Measurements from ENCODE around the gene PDCL3. TPM values are rescaled to one million over a fixed set of nuclear protein-coding genes. Genes with fewer than 3 reads are reported as not detected.

The PDCL3 gene
- total and polyA plus RNA-seq, 9 donors = 9.8 to 34.5 (median 19.1) TPM

DNA sequence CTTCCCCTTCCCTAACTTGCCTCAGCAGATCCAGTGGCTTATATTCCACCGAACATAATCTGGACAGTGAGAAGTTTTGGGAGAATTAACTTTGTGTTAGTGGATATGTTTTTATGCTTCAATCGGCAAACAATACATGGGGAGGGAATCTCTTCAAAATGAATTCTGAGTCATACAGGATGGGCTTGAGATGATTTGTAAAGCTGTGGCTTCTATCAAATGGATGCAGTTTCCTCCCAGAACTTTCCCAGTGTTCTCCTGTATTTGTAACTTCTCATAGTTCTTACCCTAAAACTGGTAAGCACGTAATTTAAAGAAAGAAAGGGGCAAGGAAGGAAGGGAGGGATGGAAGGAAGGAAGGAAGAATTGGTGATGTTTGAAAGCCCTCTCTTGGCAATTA lies 36.8 kb downstream of the PDCL3 start:
- Histone ChIP-seq H3K9me3 (no peaks in the 10 kb centered on the region), H3K36me3 (no peaks in the 10 kb centered on the region), H3K4me3 (no peak overlapping the region), H3K27me3 (no peaks in the 10 kb centered on the region), H3K27ac (no peak overlapping the region), H3K4me1 (ENCODE audit: insufficient read depth) (no peaks in the 10 kb centered on the region)
- TF ChIP-seq EP300 (IDR thresholded peaks at IDR 0.05) = no peak
- no peak for TF ChIP-seq POLR2A (IDR thresholded peaks at IDR 0.05)
- TF ChIP-seq, protein P1, sequence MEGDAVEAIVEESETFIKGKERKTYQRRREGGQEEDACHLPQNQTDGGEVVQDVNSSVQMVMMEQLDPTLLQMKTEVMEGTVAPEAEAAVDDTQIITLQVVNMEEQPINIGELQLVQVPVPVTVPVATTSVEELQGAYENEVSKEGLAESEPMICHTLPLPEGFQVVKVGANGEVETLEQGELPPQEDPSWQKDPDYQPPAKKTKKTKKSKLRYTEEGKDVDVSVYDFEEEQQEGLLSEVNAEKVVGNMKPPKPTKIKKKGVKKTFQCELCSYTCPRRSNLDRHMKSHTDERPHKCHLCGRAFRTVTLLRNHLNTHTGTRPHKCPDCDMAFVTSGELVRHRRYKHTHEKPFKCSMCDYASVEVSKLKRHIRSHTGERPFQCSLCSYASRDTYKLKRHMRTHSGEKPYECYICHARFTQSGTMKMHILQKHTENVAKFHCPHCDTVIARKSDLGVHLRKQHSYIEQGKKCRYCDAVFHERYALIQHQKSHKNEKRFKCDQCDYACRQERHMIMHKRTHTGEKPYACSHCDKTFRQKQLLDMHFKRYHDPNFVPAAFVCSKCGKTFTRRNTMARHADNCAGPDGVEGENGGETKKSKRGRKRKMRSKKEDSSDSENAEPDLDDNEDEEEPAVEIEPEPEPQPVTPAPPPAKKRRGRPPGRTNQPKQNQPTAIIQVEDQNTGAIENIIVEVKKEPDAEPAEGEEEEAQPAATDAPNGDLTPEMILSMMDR (IDR thresholded peaks at IDR 0.05) = no peak
- DNase-seq = no peak
- intact Hi-C loops (cut with DNase I) = no loop called here
- WGBS, 3 donors = 82 to 86% (median 86%) methylated on average over 3 of the region's 3 CpGs

DNA sequence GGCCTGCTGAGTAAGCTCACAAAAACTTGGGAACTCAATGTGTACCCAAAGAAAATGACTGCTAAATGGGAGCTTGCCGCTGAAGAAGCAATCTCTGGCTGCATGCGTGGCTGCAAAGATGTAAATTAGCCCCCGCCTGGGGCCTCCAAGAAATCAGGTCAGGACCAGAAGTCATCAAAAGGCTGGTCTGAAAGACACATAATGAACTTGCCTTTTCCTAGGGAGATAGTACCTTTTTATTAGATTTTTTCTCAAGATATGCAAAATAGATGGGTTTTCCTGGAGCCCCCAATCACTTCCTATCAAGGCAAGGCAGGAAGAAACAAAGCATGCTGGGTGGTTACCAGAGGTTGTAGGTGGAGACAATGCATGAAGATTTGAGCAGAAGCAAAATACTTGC lies 38.9 kb downstream of the PDCL3 start:
- H3K9me3 ChIP-seq = no peaks in the 10 kb centered on the region
- H3K27me3 ChIP-seq = no peaks in the 10 kb centered on the region
- H3K27ac ChIP-seq = no peak overlapping the region
- no peaks in the 10 kb centered on the region for H3K36me3 ChIP-seq
- DNase-seq = no peak
- no peaks in the 10 kb centered on the region for H3K4me1 ChIP-seq (ENCODE audit: insufficient read depth)
- intact Hi-C loops (cut with DNase I) = loop anchor here in 1 of 4 donors (5.0 kb wide), 1 partner anchor 391 kb away; no protein-coding TSS in a partner anchor
- TF ChIP-seq EP300 (IDR thresholded peaks at IDR 0.05) (no peak), POLR2A (IDR thresholded peaks at IDR 0.05) (no peak)
- TF ChIP-seq, protein P1 (IDR thresholded peaks at IDR 0.05) = no peak
- 94 to 97% (median 95%) methylated on average over 3 of the region's 3 CpGs for WGBS, 3 donors
- H3K4me3 ChIP-seq = no peak overlapping the region

DNA sequence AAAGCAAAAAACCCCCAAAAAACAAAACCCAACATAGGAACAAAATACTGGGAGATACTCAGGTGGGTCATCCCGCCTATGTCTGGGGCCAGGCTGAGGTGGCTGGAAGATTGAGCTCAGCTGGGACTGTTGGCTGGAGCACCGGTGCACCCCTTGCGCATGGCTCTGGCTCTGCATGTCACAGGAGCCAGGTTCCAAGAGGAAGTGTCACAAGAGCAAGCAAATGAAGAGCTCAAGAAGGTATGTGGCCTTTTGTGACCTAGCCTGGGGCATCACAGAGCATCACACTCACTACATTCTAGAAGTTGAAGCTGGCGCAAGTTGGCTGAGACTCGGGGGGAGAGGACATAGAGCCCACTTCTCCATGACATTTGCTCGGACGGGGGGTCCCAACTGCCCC lies 40.6 kb downstream of the PDCL3 start:
- no peak for DNase-seq
- H3K9me3 ChIP-seq = no peaks in the 10 kb centered on the region
- WGBS, 3 donors = 92 to 95% (median 94%) methylated on average over 7 of the region's 7 CpGs
- H3K36me3 ChIP-seq = no peaks in the 10 kb centered on the region
- no peaks in the 10 kb centered on the region for H3K4me1 ChIP-seq (ENCODE audit: insufficient read depth)
- TF ChIP-seq POLR2A (IDR thresholded peaks at IDR 0.05) = no peak
- TF ChIP-seq, protein P1 (IDR thresholded peaks at IDR 0.05) = no peak
- no peak for TF ChIP-seq EP300 (IDR thresholded peaks at IDR 0.05)
- no peaks in the 10 kb centered on the region for H3K27me3 ChIP-seq
- no peak overlapping the region for H3K4me3 ChIP-seq
- intact Hi-C loops (cut with DNase I) = loop anchor here in 1 of 4 donors (5.0 kb wide), 1 partner anchor 389 kb away; no protein-coding TSS in a partner anchor
- no peak overlapping the region for H3K27ac ChIP-seq

DNA sequence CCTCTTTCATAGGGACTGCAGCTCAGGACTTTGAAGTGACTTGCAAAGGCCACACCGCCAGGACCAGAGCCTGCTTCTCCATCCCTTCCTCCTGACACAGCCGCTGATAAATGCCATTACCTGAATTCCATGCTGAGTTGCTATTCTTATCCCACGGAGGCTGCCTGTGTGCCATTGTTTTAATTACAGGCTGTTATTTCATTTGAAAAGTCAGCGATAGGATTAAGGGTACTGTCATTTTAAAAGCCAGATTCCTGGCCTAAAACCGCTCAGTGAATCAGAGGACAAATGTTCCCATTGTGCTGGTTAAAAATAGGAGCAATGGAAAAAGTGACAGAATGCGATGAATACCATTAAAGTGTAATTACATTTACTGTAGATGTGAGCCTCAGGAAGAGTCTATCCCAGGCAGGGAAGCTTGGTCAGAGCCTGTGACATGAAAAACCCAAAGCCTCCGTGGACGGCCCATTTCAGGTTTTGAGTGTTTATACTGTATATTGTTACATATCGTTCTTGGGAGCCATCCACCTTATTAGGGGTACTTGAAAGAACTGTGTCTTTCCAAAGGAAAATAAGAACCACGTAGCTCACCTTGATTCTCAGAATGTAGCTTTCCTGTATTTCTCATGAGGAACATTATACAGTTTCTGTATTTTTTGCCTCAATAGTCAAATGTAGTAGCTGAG lies 41.3 kb downstream of the PDCL3 start:
- 59 to 62% (median 59%) methylated on average over 10 of the region's 10 CpGs for WGBS, 3 donors
- Histone ChIP-seq H3K27me3 (no peaks in the 10 kb centered on the region), H3K4me3 (no peak overlapping the region), H3K9me3 (no peaks in the 10 kb centered on the region), H3K4me1 (ENCODE audit: insufficient read depth) (no peaks in the 10 kb centered on the region), H3K27ac (no peak overlapping the region), H3K36me3 (no peaks in the 10 kb centered on the region)
- no peak for DNase-seq
- TF ChIP-seq POLR2A (IDR thresholded peaks at IDR 0.05) (no peak), EP300 (IDR thresholded peaks at IDR 0.05) (no peak)
- intact Hi-C loops (cut with DNase I) = loop anchor here in 1 of 4 donors (5.0 kb wide), 1 partner anchor 388 kb away; no protein-coding TSS in a partner anchor

GRCh38 chr2:100606332-100606725 lies 43.5 kb downstream of the PDCL3 start:
- no peaks in the 10 kb centered on the region for H3K36me3 ChIP-seq
- H3K4me3 ChIP-seq = no peak overlapping the region
- WGBS, 3 donors = 57 to 69% (median 64%) methylated on average over 5 of the region's 5 CpGs
- intact Hi-C loops (cut with DNase I) = loop anchor here in 1 of 4 donors (5.0 kb wide), 1 partner anchor 376 kb away; no protein-coding TSS in a partner anchor
- no peaks in the 10 kb centered on the region for H3K4me1 ChIP-seq (ENCODE audit: insufficient read depth)
- TF ChIP-seq, protein P1 (IDR thresholded peaks at IDR 0.05) = no peak
- no peak for TF ChIP-seq POLR2A (IDR thresholded peaks at IDR 0.05)
- no peak for TF ChIP-seq EP300 (IDR thresholded peaks at IDR 0.05)
- no peaks in the 10 kb centered on the region for H3K27me3 ChIP-seq
- no peak overlapping the region for H3K27ac ChIP-seq
- H3K9me3 ChIP-seq = no peaks in the 10 kb centered on the region
- DNase-seq = no peak

Data from ovary (tissue), 9 donors.